Loucy (cell line): Measurements from ENCODE around the gene ATP5PO.

Source experiments
- EZH2phosphoT487 ChIP-seq: fragments of 200-600 bp; IDR thresholded peaks from 2 replicates; pipeline ENCODE4 v1.6.1; 2018; ENCODE audit warnings: antibody characterized with exemption, mild to moderate bottlenecking, moderate library complexity, borderline replicate concordance
- TF ChIP-seq, protein P1 (sequence below): fragments of 200-600 bp; sonication (generic); conservative IDR thresholded peaks from 2 replicates; pipeline ENCODE4 v1.5.1; 2014; ENCODE audit warnings: mild to moderate bottlenecking, antibody characterized with exemption, low read length

DNA sequence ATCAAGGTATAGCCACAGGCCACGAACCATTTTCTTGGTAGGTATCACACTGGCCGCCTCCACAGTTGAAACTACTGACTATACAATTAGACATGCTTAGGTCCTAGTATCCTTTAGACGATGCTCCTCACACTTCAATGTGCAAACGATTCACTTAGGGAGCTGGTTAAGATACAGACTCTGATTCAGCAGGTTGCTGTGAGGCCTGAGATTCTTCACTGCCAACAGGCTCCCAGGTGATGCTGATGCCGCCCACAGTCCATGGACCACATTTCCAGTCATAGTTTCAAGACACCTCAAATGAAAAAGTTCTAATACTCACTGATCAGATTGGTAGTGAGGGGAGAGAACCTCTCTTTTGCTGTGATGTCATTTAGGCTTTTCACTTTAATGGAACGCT, 6.8 kb downstream of the ATP5PO start:
- TF ChIP-seq, protein P1, sequence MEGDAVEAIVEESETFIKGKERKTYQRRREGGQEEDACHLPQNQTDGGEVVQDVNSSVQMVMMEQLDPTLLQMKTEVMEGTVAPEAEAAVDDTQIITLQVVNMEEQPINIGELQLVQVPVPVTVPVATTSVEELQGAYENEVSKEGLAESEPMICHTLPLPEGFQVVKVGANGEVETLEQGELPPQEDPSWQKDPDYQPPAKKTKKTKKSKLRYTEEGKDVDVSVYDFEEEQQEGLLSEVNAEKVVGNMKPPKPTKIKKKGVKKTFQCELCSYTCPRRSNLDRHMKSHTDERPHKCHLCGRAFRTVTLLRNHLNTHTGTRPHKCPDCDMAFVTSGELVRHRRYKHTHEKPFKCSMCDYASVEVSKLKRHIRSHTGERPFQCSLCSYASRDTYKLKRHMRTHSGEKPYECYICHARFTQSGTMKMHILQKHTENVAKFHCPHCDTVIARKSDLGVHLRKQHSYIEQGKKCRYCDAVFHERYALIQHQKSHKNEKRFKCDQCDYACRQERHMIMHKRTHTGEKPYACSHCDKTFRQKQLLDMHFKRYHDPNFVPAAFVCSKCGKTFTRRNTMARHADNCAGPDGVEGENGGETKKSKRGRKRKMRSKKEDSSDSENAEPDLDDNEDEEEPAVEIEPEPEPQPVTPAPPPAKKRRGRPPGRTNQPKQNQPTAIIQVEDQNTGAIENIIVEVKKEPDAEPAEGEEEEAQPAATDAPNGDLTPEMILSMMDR, result no peak
- TF ChIP-seq EZH2phosphoT487, result no peak
